GM21447 (cell line): ENCODE data around the gene EBNA1BP2.
"Not testable (repeated sequence)": the region's sequence is repeated elsewhere in the genome, so short reads cannot be mapped to it uniquely, and the experiment has no call there.

Experiments used
- ATAC-seq: cut with Tn5 transposase; IDR thresholded peaks from one replicate; pipeline ENCODE4 v1.9.1; 2021; ENCODE audit not compliant: unreplicated experiment

The EBNA1BP2 gene

DNA sequence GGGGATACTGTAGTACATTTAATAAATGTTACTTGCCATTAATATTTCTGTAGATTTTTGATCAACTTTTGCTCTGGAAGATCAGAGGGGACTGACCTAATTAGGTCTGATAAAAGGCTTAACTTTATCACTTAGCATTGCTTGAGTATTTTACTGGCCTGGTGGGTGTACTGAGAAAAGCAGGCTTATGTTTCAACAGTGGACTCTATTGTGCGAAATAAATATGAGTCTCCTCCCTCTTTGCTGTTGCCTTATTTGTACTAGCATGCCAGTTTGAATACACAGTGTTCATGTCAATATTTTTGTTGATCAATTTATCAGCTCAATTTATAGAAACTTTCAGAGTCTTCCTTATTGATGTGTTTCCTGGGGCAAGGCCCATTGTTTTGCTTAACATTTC is 49.1 kb downstream of the EBNA1BP2 start:
- ATAC-seq: no peak

DNA sequence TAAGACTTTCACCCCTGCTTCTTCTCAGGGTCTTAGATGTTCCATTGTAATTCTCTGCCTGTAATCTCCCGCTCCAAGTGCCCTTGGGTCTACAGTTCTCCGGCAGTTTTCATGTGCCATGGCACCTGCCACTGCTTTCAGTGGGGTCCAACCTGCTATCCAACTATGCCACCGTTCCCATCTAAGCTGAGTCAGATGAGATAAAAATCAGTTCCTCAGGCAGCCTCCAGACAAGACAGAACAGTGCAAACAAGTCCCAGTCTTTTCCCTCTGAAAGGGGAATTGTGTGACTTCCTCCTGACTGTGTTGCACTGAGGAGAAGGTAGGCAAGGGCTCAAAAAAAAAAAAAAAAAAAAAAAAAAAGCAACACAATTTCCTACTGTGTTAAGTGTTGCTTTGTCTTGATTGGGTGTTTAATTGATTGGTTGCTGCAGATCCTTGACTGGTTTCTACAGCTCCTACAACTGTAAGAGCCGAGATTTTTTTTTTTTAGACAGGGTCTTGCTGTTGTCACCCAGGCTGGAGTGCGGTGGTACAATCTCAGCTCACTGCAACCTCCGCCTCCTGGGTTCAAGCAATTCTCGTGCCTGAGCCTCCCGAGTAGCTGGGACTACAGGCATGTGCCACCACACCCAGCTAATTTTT is 50.7 kb downstream of the EBNA1BP2 start:
- ATAC-seq: no peak

DNA sequence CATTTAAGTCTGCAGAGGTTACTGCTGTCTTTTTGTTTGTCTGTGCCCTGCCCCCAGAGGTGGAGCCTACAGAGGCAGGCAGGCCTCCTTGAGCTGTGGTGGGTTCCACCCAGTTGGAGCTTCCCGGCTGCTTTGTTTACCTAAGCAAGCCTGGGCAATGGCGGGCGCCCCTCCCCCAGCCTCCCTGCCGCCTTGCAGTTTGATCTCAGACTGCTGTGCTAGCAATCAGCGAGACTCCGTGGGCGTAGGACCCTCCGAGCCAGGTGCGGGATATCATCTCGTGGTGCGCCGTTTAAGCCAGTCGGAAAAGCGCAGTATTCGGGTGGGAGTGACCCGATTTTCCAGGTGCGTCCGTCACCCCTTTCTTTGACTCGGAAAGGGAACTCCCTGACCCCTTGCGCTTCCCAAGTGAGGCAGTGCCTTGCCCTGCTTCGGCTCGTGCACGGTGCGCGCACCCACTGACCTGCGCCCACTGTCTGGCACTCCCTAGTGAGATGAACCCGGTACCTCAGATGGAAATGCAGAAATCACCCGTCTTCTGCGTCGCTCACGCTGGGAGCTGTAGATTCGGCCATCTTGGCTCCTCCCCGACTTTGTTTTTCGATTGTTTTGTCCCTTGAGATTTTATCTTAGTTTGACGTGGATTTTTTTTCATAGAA is 52.0 kb downstream of the EBNA1BP2 start:
- not testable (repeated sequence) for ATAC-seq
